Umbilical cord (tissue), 2 donors: ENCODE data around the gene GARIN5A. TPM values are rescaled to one million over a fixed set of nuclear protein-coding genes. Genes with fewer than 3 reads are reported as not detected.

Source experiments
- DNase-seq: peaks from one replicate; pipeline ENCODE4 v3.0.0-alpha.2; 2015; ENCODE audit warnings: low spot score
- total RNA-seq: library from RNA; depleted of rRNA; stranded (reverse); fragments of >200 nt; gene quantifications from one replicate; pipeline ENCODE4 v1.2.3, GENCODE V29; 2014; ENCODE audit warnings: low replicate concordance; ENCODE audit not compliant: insufficient read depth

GARIN5A gene
- total RNA-seq, 1 donor from 2014 or later = not detected

GRCh38 chr19:50417111-50418081 lies 59.3 kb downstream of the GARIN5A start:
- no peak for DNase-seq

Other genes with a start within 250 kb of the GARIN5A start
- 0.48 TPM for gene KCNC3, start 147.5 kb downstream of the GARIN5A start, total RNA-seq
- 1.2 TPM for gene NAPSA, start 111.2 kb downstream of the GARIN5A start, total RNA-seq
- 46.2 TPM for gene NR1H2, start 100.4 kb downstream of the GARIN5A start, total RNA-seq
- 7.2 TPM for gene POLD1, start 92.5 kb downstream of the GARIN5A start, total RNA-seq
- 0.72 TPM for gene SPIB, start 57.9 kb downstream of the GARIN5A start, total RNA-seq
- not detected for gene MYBPC2, start 44.0 kb downstream of the GARIN5A start, total RNA-seq
- gene EMC10, start 341 bp downstream of the GARIN5A start, total RNA-seq = 37.1 TPM
- gene JOSD2, start 34.3 kb upstream of the GARIN5A start, total RNA-seq = 20.5 TPM
- gene ASPDH, start 37.1 kb upstream of the GARIN5A start, total RNA-seq = not detected
- 35.9 TPM for gene LRRC4B, start 91.6 kb upstream of the GARIN5A start, total RNA-seq
- gene SYT3, start 163.0 kb upstream of the GARIN5A start, total RNA-seq = 0.48 TPM
- not detected for gene C19orf81, start 172.6 kb upstream of the GARIN5A start, total RNA-seq
- gene SHANK1, start 243.0 kb upstream of the GARIN5A start, total RNA-seq = 0.72 TPM
- 65.5 TPM for gene CLEC11A, start 246.5 kb upstream of the GARIN5A start, total RNA-seq